HepG2 (cell line): ENCODE results near the gene C20orf96. TPM values are rescaled to one million over a fixed set of nuclear protein-coding genes. Genes with fewer than 3 reads are reported as not detected.

Source experiments
- CREM ChIP-seq, 2 experiments: sonication (generic) in 1 of 2; formaldehyde crosslinking in 1 of 2; IDR thresholded peaks; 2 replicates each; pipeline versions ENCODE4 v1.4.0 to v1.6.1; 2016 to 2020; ENCODE audit warnings: antibody characterized with exemption in 1 of 2, mild to moderate bottlenecking in 1 of 2, missing genetic modification reagents in 1 of 2
- EZH2 ChIP-seq: conservative IDR thresholded peaks from 2 replicates; pipeline ENCODE4 v1.6.1; 2012; ENCODE audit warnings: mild to moderate bottlenecking, low read depth, low read length, moderate library complexity
- GPBP1L1 ChIP-seq: sonication (generic); formaldehyde crosslinking; IDR thresholded peaks from 2 replicates; pipeline ENCODE4 v1.5.0; 2020; ENCODE audit warnings: mild to moderate bottlenecking, missing genetic modification reagents
- KMT2B ChIP-seq: IDR thresholded peaks from 2 replicates; pipeline ENCODE4 v1.6.1; 2016; ENCODE audit warnings: missing genetic modification reagents, missing compliant biosample characterization
- MIER3 ChIP-seq: IDR thresholded peaks from 2 replicates; pipeline ENCODE4 v1.6.1; 2016; ENCODE audit warnings: missing compliant biosample characterization, borderline replicate concordance
- PAX8 ChIP-seq: sonication (generic); formaldehyde crosslinking; IDR thresholded peaks from 2 replicates; pipeline ENCODE4 v1.8.0; 2022; ENCODE audit warnings: mild to moderate bottlenecking, missing genetic modification reagents, borderline replicate concordance
- PPARG ChIP-seq: conservative IDR thresholded peaks from 2 replicates; pipeline ENCODE4 v1.6.1; 2016; ENCODE audit warnings: missing biosample characterization, missing genetic modification reagents
- SAFB2 ChIP-seq: sonication (generic); formaldehyde crosslinking; IDR thresholded peaks from 2 replicates; pipeline ENCODE4 v1.5.1; 2020; ENCODE audit warnings: missing genetic modification reagents, low read depth, mild to moderate bottlenecking, borderline replicate concordance
- SCMH1 ChIP-seq: sonication (generic); formaldehyde crosslinking; IDR thresholded peaks from 2 replicates; pipeline ENCODE4 v1.9.0; 2021; ENCODE audit warnings: missing genetic modification reagents, mild to moderate bottlenecking, borderline replicate concordance
- STAG1 ChIP-seq: sonication (generic); formaldehyde crosslinking; IDR thresholded peaks from 2 replicates; pipeline ENCODE4 v1.4.0; 2020; ENCODE audit warnings: missing genetic modification reagents
- ZBTB42 ChIP-seq: sonication (generic); formaldehyde crosslinking; IDR thresholded peaks from 2 replicates; pipeline ENCODE4 v1.5.0; 2020; ENCODE audit warnings: mild to moderate bottlenecking, missing genetic modification reagents
- ZBTB44 ChIP-seq: sonication (generic); formaldehyde crosslinking; IDR thresholded peaks from 2 replicates; pipeline ENCODE4 v1.4.0; 2020; ENCODE audit warnings: missing genetic modification reagents
- ZNF256 ChIP-seq: sonication (generic); formaldehyde crosslinking; conservative IDR thresholded peaks from 2 replicates; pipeline ENCODE4 v1.4.0; 2020; ENCODE audit warnings: missing genetic modification reagents
- ZNF281 ChIP-seq: sonication (generic); formaldehyde crosslinking; IDR thresholded peaks from 2 replicates; pipeline ENCODE4 v1.4.0; 2020; ENCODE audit warnings: missing genetic modification reagents, borderline replicate concordance
- ZNF598 ChIP-seq: sonication (generic); formaldehyde crosslinking; IDR thresholded peaks from 2 replicates; pipeline ENCODE4 v1.5.1; 2020; ENCODE audit warnings: mild to moderate bottlenecking, missing genetic modification reagents, borderline replicate concordance
- ZNF619 ChIP-seq: sonication (generic); formaldehyde crosslinking; IDR thresholded peaks from 2 replicates; pipeline ENCODE4 v1.4.0; 2020; ENCODE audit warnings: mild to moderate bottlenecking, missing genetic modification reagents
- ZNF724P ChIP-seq: sonication (generic); formaldehyde crosslinking; IDR thresholded peaks from 2 replicates; pipeline ENCODE4 v1.8.0; 2022; ENCODE audit warnings: missing genetic modification reagents, borderline replicate concordance
- ZNF737 ChIP-seq: sonication (generic); formaldehyde crosslinking; IDR thresholded peaks from 2 replicates; pipeline ENCODE4 v1.5.0; 2020; ENCODE audit warnings: missing genetic modification reagents, mild to moderate bottlenecking, borderline replicate concordance
- polyA plus RNA-seq, 8 experiments: library from polyadenylated mRNA; depleted of rRNA in 3 of 8; stranded (reverse) in 7 of 8; unstranded in 1 of 8; fragments of >200 nt; fragmentation: Illumina TruSeq in 4 of 8; extraction: Trizol in 4 of 8; gene quantifications; 2 replicates each; pipeline versions ENCODE4 v1.2.1 to v1.2.3, GENCODE V29; 2011 to 2016; ENCODE audit warnings: low read depth in 4 of 8, missing spikeins in 1 of 8, mixed read lengths in 1 of 8; ENCODE audit not compliant: insufficient read depth in 1 of 8
- total RNA-seq, 5 experiments: library from RNA; depleted of rRNA; stranded (reverse); fragments of >200 nt; fragmentation: Illumina TruSeq; extraction: Trizol; gene quantifications; 2 replicates each; pipeline ENCODE4 v1.2.3, GENCODE V29; 2016; ENCODE audit warnings: low read depth in 1 of 5
- TF ChIP-seq, protein P1 (sequence below): sonication (generic); formaldehyde crosslinking; IDR thresholded peaks from 2 replicates; pipeline ENCODE4 v1.4.0; 2020; ENCODE audit warnings: missing genetic modification reagents

C20orf96 gene
- total and polyA plus RNA-seq, 2 of the 13 experiments (the other 11 are each of a cell fraction or from before 2014, with no cell fraction given): 3.8 to 20.6 TPM

- TF ChIP-seq ZNF281 (peak; percentile 92), SCMH1 (CRISPR knock-in tag) (no peak), ZNF737 (CRISPR knock-in tag) (no peak), PAX8 (CRISPR knock-in tag) (no peak), ZNF724P (no peak), ZNF598 (CRISPR knock-in tag) (no peak), GPBP1L1 (CRISPR knock-in tag) (no peak), SAFB2 (CRISPR knock-in tag) (peak; percentile 77; the same call in 1 of the 2 replicates), STAG1 (no peak), KMT2B (0 out of 2 replicates have a peak, but pooled peaks have one; percentile 15), MIER3 (CRISPR knock-in tag) (no peak), ZNF256 (no peak), ZNF619 (CRISPR knock-in tag) (no peak), CREM (IDR thresholded peaks at IDR 0.05) (peak; percentile 55; the same call in 1 of the 2 replicates), CREM (CRISPR knock-in tag; IDR thresholded peaks at IDR 0.05) (peak; percentile 69; the same call in 1 of the 2 replicates), EZH2 (no peak), PPARG (peak; percentile 12; the same call in 1 of the 2 replicates), ZBTB42 (CRISPR knock-in tag) (no peak), ZBTB44 (CRISPR knock-in tag) (no peak)
- TF ChIP-seq, protein P1, sequence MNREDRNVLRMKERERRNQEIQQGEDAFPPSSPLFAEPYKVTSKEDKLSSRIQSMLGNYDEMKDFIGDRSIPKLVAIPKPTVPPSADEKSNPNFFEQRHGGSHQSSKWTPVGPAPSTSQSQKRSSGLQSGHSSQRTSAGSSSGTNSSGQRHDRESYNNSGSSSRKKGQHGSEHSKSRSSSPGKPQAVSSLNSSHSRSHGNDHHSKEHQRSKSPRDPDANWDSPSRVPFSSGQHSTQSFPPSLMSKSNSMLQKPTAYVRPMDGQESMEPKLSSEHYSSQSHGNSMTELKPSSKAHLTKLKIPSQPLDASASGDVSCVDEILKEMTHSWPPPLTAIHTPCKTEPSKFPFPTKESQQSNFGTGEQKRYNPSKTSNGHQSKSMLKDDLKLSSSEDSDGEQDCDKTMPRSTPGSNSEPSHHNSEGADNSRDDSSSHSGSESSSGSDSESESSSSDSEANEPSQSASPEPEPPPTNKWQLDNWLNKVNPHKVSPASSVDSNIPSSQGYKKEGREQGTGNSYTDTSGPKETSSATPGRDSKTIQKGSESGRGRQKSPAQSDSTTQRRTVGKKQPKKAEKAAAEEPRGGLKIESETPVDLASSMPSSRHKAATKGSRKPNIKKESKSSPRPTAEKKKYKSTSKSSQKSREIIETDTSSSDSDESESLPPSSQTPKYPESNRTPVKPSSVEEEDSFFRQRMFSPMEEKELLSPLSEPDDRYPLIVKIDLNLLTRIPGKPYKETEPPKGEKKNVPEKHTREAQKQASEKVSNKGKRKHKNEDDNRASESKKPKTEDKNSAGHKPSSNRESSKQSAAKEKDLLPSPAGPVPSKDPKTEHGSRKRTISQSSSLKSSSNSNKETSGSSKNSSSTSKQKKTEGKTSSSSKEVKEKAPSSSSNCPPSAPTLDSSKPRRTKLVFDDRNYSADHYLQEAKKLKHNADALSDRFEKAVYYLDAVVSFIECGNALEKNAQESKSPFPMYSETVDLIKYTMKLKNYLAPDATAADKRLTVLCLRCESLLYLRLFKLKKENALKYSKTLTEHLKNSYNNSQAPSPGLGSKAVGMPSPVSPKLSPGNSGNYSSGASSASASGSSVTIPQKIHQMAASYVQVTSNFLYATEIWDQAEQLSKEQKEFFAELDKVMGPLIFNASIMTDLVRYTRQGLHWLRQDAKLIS: no peak
Observed at GRCh38 chr20:325045-325888, 34.7 kb upstream of the C20orf96 start, which contains the start of gene SOX12 (continued).
